GM18498 (cell line): ENCODE measurements around the gene TNIK.
"Not testable (repeated sequence)": the region's sequence is repeated elsewhere in the genome, so short reads cannot be mapped to it uniquely, and the experiment has no call there.

Source experiments
- ATAC-seq: cut with Tn5 transposase; IDR thresholded peaks from one replicate; pipeline ENCODE4 v1.9.1; 2021; ENCODE audit warnings: mild to moderate bottlenecking, moderate library complexity; ENCODE audit not compliant: unreplicated experiment

Gene TNIK

DNA sequence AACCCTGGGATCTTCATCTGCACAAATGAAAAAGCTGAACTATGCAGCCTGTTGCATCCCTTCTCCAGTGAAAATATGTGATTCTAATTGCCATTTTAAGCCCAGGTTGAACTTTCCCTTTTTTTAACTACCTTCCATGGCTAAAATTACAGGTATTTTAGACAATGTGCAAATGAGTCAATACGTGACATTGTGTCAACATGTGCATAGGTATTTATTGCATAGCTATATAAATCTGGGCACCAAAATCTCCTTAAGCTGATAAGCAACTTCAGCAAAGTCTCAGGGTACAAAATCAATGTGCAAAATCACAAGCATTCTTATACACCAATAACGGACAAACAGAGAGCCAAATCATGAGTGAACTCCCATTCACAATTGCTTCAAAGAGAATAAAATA, 37.4 kb downstream of the TNIK start:
- ATAC-seq, result not testable (repeated sequence)

DNA sequence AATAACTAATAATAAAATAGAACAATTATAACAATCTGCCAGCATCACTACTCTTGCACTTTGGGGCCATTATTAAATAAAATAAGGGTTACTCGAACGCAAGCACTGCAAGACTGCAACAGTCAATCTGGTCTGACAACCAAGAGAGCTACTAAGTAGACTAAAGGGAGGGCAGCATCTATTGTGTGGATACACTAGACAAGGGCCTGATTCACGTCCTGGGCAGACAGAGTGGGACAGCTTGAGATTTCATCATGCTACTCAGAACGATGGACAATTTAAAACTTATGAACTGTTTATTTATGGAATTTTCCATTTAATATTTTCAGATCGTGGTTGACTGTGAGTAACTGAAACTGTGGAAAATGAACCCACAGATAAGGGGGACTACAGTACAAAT, 39.5 kb downstream of the TNIK start:
- ATAC-seq, result no peak

DNA sequence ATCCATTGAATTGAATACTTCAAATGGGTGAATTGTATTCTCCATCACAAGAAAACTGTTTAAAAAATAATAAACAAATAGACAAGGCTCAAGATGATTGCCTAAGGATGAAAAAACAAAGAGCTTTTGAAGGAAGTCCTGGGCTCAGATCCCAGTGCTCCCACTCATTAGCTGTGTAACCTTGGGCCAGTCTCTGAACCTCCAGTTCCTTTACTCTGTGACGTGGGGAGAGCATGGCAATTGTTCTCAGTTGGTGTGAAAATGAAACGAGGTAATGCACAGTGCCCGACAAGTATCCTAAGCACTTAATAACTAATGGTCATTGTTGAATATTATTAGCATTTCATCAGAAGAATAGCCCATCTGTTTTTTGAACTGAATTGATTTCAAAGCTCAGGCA, 40.7 kb downstream of the TNIK start:
- no peak for ATAC-seq

DNA sequence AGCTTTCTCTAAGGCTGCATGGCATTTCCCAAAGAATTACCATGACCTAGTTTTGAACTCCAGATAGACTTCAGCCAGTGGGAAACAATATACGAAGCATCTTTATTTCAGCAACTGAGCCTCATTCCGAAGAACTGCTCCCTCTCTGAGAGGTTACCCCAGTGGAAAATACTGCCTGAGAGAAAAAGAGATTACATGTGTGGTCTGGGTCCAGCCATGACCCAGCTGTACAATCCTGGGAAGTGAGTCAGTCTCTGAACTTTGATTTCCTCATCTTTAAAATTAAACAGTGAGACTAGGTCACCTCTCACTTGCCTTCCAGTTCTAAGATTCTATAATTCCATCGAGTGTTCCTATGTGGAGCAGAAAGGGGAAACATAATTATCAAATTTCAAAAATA, 42.4 kb downstream of the TNIK start:
- no peak for ATAC-seq

DNA sequence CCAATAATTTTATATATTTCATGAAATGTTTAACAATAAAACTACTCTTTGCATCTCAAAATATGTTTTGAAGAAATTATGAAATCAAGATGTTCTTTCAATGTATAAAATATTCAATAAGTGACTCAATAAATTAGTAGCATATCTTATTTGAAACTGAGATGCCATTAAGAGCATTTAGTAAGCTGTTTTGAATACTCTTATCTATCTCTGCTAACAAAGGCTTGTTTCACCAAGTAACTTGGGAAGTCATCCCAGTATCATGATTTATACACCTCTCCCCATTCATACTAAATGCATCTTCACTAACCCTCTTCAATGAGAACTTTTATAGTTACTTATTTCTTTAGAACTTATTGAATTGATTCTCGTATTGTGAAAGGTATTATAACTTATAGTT, 43.1 kb downstream of the TNIK start:
- no peak for ATAC-seq

DNA sequence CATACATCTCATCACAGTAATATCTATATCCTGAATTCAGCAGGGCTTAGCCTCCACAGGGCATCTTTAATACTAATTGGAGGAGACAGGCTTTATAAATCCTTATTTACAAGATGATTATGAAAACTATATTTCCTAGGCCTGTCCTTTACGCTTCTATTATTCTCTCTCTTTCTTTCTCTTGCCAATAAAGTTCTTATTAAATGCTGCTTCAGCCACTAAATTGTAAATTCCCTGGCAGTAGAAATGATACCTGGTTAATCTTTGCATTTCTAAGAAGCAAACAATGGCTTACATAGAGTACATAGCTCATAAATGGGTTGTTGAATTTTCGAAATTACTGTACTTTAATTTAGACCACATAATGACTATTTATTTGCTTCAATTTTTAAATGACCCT, 43.5 kb downstream of the TNIK start:
- ATAC-seq, result no peak

DNA sequence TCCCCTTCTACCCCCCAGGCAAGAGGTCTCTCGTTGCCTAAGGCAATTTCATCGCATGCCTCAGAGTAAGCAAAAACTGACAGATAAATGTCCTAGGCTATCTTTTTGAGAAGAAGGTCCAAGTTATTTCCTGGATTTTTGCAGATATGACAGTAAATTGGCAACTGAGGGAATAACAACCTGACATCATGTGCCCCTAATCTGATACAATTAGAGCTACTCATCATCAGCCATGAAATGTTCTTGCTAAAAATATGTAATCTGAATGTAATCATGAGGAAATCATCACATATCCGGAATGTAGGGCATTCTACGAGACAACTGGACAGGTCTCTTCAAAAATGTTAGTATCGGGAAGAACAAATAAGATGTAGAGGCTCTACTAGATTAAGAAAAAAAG, 44.1 kb downstream of the TNIK start:
- no peak for ATAC-seq

DNA sequence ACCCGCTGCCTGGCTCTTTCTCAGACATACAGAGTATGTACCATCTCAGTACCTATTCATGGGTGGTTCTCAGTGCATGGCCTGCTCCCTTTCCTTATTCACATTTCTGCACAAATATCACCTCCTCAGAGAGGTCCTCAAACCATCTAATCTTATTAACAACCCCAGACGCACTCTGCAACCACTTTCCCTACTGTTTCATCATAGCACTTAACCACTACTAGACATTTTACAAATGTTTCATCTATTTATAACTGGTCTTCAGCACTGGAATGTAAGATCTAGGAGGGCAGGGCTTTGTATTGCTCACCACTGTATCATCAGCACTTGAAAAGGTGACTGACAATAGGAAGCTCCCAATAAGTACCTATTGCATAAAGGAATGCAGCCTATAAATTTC, 45.1 kb downstream of the TNIK start:
- ATAC-seq, result no peak

DNA sequence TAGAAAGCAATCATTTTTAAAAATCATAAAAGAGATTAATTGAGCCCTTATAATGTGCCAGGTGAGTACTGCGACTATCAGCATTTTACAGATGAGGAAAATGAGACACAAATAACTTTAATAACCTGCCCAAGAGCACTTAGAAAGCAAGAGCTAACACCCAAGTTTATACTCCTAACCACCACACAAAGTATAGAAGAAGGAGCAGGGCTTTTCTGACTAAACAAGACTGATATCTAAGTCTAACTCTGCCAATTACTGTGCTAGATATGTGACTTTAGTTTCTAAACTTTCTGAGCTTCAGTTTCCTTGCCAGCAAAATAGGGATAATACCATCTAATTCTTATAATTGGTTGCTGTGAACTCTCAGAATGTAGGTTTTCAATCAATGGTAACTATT, 47.7 kb downstream of the TNIK start:
- no peak for ATAC-seq

DNA sequence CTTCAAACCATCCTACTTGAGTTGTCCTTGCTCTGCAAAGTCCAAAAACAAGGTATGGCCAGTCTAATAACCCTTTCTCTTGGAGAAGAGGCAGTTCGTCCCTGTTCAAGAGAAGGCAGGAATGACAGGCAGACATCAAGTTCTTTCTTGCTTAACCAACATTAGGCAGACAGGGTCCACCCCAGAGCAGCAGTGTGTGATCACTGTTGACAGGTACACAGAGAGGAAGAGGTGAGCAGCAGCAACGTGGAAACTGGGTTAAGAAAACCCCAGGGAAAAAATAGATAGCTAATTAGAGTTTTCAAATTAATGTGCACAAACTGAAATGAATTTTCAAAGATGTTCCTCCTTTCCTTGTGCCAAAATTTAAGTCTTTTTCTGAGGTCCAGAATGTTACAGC, 48.2 kb downstream of the TNIK start:
- ATAC-seq, result no peak

DNA sequence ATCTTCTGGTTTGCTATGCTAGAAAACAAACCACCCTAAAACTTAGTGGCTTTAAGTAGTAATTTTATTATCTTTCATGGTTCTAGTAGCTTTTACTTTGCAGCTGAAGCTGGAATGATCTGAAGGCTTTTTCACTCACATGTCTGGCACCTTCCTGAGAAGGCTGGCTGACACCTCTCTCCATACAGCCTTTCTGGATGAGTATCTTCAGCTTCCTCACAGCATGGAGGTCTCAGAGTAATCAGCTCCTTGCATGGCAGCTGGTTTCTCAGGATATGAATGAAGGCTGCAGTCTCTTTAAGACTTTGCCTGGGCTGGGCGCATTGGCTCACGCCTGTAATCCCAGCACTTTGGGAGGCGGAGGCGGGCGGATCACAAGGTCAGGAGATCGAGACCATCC, 50.0 kb downstream of the TNIK start:
- no peak for ATAC-seq

DNA sequence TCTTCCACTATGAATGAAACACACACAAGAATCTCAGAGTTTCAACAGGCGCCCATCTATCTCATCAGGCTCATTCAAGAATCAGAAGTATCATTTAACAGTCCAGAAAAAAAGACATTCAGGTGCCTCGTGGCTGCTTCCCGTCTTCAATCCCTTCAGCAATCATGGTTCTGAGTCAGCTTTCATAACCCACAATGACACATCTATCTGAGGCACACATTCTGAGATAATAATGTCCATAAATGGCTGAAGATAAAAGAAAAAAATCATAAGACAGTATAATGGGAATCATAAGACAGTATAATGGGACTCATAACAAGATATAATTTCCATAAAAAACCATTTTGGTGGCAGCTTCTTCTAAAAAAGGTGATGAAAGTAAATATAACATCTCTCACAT, 52.4 kb downstream of the TNIK start:
- no peak for ATAC-seq

DNA sequence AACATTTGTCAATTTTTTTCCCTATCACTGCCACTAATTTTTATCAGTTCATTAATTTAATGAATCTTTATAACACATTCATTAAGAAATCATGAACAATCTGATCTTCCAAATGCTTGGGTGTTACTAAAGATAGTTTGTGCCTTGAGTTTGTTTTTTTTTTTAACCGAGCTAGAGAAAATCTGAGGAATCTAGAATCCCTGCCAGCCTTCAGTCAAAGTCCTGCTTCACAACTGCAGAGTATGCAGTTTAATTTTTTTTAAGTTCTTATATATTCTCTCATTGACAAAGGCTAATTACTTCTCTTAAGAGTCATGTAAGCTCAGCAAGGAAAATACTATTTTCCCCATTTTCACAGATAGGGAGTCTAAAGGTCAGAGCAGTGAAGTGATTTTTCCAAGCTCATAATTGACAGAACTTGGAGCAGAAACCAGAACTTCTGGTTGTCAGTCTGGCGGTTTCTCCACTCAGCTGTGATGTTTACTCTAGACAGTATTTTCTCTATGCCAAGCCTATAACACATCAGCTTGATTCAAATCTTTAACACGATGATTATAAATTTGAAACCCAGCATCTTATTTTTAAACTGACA, 55.7 kb downstream of the TNIK start:
- ATAC-seq, result no peak

DNA sequence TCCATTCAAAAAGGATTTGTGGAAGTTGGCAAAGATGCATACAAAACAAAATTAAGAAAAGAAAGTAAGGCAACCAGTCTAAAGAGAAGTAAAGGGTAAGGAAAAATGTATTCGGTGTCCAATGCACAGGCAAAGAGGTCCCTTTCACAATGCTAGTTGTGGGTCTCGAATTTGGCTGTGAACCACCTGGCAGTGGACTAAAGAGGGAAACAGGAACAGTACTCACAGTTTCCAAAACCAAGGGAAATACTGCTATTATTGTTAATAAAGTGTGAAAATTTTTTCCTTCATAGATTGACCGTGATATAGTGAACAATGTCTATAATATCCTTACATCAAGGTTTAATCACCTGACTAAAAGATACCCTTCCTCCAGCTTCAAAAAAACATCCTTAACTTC, 57.9 kb downstream of the TNIK start:
- no peak for ATAC-seq

DNA sequence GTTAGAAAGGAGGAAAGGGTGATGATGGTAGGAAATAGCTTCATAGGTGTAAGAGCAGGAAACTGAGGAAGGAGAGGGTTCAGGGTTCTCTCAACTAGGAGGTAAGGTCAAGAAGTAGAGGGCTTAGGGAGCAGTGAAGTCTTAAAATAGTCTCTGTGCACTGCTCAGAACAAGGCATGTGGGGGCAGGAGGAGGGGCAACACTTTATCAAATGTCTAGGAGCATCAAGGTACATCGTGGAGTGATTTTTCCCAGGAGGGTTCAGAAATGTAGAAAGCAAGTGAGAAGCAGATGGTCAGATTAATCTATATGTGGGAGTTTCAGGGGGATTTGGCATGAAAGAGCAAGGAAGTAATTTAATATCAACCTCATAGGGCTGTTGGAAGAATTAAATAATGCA, 58.8 kb downstream of the TNIK start:
- ATAC-seq, result no peak

DNA sequence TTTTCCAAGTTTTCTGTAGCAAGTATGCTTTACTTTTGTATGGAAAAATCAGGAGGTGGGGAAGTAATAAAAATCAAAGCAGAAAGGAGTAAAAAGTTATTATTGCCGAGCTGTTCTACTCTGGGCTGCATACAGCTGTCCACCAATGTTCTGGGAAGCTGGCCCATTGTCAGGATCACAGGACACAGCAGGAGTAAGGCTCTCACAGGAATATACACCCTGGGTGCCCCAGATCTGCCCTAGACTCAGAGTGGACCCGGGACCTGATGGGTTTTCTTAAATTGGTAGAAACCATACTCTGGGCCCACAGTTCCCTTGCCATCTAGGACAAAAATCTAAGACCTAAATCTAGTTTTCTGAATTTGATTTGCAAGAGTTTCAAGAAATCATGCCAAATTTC, 60.4 kb downstream of the TNIK start:
- ATAC-seq, result no peak

DNA sequence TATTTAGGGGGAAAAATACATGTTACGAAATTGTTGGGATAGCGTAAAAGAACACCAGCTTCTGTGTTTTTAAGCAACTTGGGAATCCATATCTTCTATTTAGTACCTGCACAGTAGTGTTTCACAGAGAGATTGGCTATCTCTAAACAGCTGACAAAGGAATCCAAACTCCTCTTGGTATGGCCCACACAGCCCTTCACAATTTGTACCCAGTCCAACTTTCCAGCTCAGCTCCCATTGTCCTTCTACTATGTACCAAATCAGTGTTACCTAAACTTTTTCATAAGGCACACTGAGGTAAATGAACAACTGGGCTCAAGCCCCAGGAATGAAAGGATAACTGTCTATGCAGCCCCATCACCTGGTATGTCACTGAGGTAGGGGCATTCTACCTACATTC, 61.9 kb downstream of the TNIK start:
- ATAC-seq, result no peak

DNA sequence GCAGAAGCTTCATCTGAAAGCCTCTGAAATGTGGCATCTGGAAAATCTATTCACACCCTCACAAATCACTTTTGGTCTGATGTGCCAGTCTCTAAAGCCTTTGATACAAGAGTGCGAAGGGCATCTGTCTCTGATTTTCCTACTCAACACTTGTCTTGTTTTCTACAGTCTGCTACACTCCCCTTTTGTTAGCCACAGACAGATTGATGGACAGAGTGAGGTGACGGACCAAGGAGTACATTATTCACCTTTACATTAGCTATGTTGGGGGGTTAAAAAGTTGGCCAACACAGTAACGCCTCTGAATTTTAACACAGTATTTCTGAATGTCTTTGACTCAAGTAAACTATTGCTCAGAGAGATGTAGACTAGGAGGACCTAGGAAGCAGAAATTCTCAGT, 63.1 kb downstream of the TNIK start:
- no peak for ATAC-seq

DNA sequence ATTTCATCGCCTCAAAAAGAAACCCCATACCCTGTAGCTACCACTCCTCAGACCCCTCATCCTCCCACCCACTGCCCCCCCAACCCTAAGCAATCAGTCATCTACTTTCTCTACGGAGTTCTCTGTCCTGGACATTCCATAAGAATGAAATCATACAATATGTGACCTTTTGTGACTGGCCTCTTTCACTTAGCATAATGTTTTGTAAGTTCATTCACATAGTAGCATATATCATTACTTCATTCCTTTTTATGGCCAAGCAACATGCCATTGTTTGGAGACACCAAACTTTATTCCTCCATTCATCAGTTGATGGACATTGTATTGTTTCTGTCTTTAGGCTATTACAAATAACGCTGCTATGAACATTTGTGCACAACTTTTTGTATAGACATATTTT, 64.2 kb downstream of the TNIK start:
- ATAC-seq, result no peak

DNA sequence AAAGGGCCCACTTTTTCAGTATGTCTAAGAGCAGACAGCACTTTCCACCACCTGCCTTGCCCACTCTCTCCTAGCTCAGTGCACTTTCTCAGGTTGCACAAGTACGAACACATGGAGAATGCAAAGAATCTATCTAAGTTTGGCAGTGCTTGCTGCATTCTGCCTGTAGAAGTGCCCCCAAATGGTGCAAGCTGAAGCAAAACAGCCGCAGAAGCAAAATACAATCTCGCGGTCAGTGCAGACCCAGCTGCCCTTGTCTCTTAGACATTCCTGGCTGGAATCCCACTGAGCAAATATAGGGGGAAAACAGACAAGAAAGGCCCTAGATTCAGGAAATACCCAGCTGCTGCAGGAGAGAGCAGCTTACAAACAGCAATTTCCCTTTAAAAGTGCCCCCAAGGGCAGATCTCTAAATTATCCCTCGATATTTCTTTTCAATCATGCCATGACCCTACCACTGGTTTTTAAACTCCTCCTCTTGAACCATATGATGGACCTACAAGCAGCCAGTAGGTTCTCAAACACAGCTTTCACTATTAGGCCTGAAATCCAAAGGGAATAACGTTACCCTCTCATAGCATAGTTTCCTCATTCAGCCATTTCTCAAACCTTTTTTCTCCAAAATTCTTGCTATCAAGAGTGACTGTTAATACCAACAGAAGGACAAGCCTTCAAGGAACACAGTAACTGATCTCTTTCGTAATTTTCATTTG, 67.0 kb downstream of the TNIK start:
- no peak for ATAC-seq

DNA sequence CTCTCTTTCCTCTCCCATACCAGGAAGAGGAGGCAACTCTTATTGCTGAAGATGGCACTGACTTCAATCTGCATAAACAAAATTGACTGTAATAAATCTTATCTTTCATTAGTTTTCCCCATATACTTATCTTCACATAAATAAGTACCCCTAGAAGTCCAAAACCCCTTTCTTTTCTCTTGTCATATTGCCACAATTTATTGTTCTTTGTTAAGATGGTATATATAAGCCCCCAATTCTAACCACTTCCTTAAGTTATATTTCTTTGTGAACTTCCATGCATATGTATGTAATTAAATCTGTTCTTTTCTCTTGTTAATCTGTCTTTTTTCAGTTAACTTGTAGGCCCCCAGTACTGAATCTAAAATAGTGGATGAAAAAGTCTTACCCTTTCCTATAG, 68.8 kb downstream of the TNIK start:
- ATAC-seq, result no peak

DNA sequence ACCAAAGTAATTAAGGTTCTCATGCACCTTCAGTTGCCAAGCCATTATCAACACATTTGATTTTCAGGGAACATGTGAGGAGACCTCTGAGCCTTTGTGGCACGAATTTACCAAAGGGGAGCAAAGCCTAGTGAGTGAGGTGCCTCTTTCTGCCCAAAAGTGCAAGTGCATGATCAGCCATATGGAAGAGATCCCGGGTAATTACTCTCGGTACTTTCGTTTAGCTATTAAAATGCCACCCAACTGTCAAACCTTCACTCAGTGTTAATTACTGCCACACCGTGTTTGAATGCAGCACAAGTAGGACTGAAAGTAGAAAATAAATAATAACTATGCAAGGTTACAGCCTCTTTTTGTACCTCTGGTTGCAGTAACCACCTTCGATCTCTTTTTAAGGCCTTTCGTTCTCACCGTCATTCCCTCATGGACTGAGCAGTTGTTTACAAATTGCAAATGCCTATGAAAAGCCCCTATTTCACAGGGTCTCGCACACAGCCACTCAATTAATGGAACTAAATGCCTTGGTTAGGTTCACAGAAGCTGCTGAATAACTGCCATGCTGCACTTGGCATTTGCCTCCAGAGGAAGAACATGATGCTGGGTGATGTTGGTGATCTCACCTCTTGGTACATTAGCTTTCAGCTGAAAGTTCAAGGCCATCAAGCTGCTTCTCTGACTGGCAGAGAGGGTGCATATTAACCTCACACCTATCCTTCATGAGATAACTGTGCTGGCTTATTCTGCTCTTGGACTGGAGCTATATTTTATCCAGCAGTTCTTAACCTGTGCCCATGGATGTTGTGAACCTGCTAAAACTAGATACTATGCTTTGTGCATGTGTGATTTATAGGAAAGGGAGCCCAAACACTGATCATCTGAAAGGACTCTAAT, 69.9 kb downstream of the TNIK start:
- no peak for ATAC-seq
